HG03025 (cell line): ENCODE results near the gene SAFB.

Experiments
- ATAC-seq: cut with Tn5 transposase; IDR thresholded peaks from one replicate; pipeline ENCODE4 v1.9.1; 2021; ENCODE audit warnings: mild to moderate bottlenecking, moderate library complexity; ENCODE audit not compliant: unreplicated experiment, low FRiP score

The SAFB gene

DNA sequence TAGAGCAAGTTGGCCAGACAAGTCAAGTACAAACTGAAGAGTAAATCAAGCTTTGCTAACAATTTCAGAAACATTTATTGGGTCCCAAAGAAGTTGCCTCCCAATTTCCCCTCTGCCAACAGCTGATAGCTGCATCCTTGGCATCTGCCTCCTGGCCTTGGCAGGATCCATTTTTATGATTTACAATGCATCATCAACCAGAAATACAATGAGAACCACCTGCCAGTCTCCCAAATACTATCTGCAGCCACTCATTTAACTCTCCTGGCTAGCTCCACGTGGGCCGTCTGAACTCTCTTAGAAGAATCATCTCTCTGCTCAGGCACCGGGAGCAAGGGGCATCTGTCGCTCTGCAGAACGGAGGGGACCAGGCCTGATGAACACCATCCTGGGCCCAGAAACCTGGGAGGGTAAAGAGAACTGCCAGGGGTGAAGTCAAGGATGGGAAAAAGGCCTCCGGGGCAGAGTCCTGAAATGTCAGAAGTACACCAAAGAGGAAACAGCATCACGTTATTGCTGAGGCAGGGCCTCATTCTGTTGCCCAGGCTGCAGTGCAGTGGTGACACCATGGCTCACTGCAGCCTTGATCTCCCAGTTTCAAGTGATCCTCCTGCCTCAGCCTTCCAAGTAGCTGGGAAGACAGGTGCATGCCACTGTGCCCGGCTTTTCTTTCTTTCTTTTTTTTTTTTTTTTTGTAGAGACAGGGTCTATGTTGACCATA, 94.5 kb downstream of the SAFB start:
- no peak for ATAC-seq
